ENCODE data around the gene MAN2B2.

Gene MAN2B2

GRCh38 chr4:6546681-6547447 lies 28.1 kb upstream of the MAN2B2 start:
- peak; percentile 75 for DNase-seq

GRCh38 chr4:6548201-6548881 lies 26.6 kb upstream of the MAN2B2 start:
- peak; percentile 38 for DNase-seq

GRCh38 chr4:6548882-6549230 lies 26.1 kb upstream of the MAN2B2 start:
- no peak for DNase-seq

DNA sequence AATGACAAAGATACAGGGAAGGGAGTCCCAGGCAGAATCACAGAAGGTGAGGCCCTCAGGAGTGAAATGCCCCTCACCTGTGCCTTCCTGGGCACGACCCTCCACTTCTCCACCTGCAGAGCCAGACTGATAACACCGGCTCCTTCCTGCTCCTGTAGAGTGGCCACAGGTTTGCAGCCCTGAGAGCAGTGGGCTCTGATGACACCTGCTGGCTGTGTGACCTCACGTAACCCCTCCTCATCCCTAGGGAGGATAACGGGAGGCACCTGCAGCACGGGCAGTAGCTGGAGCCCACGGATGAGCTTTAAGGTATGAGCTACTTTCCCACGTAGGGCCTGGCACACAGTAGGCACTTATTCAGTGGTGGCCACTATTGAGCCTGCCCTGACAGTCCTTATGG lies 25.5 kb upstream of the MAN2B2 start:
- no peak for DNase-seq

- no peak for DNase-seq
Measured at GRCh38 chr4:6549890-6550620, 24.9 kb upstream of the MAN2B2 start.

DNA sequence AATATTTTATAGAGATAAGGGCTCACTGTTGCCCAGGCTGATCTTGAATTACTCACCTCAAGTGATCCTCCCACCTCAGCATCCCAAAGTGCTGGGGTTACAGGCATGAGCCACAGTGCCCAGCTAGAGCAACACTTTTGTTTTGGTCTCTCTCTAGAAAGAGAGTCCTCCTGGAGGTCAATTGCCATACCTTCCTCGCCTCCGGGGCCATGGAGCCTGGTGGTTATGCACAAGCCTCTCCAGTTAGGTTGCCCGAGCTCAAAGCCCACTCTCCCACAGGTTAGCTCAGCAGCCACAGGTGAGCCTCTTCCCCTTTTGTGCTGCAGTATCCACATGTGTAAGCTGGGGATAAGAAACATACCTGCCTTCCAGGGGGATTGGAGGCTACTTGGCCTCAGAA lies 24.2 kb upstream of the MAN2B2 start:
- no peak for DNase-seq

DNA sequence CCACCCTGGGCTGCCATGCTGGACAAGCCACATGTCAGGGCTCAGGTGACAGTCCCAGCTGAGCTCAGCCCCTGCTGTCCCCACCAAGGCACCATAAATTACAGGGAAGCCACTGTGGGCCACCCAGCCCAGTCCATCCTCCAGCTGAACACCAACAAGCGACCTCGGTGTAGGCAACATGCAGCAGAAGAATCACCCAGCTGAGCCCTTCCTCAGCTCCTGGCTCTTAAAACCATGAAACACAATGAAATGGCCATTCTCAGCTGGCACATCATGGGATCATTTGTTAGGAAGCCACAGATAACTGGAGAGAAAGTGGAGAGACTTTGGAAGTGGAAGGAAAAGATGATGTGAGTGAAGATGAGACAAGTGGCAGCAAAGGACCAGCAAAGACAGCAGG lies 23.3 kb upstream of the MAN2B2 start:
- DNase-seq = no peak

DNA sequence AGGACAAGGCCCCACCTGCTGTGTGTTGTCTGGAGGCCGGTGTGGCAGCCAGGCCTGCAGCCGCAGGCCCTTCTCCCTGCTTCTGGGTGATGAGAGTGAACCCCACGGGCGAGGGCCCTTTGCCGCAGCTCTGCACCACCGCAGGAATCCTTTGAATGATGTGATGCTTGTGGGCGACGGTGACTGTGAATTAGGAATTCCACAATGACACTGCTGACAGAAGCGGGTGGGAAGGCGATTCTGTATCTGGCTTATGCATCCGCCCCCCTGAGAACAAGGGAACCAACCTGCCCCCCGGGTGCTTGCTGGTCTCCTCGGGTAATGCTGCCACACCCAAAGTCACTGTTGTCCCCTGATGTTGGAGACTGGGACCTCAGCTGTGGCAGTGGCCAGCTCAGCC lies 19.5 kb upstream of the MAN2B2 start:
- DNase-seq = no peak

- DNase-seq = no peak
Measured at GRCh38 chr4:6556263-6556662, 18.7 kb upstream of the MAN2B2 start.

DNA sequence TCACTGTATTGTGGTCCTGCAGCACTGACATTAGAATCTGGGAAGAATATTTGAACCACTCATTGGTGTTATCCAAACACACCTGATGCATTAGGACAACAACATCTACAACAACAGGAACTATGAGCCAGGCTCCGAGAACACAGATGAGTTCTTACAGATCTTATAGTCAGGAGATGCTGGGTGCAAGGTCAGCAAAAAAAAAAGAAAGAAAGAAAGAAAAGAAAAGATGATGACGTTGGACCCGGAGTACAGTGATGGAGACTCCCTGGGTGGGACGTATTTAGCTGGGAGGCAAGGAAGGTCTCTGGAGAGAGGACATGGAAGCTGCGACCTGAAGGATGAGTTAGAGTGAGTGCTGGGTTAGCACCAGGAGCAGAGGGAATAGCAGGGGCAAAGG lies 17.8 kb upstream of the MAN2B2 start:
- no peak for DNase-seq

DNA sequence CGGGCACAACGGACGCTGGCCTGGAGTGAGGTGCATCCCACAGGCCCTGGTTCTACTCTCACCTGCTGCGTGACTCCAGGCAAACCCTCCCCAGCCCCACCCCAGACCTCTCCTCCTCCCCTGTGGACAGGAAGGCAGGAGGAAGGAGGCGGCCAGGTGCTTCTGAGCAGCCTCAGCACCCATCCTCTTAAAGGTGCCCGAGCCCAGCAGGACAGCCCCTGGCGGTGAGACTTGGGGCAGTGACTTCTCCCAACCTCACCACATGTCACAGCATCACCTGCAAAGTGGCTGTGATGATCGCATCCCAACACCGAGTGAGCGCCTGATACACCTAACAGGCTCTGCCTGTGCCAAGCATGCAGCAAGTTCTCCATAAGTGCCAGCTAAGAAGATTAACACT lies 17.1 kb upstream of the MAN2B2 start:
- no peak for DNase-seq

- no peak for DNase-seq
Measured at GRCh38 chr4:6560416-6561172, 14.4 kb upstream of the MAN2B2 start.

DNA sequence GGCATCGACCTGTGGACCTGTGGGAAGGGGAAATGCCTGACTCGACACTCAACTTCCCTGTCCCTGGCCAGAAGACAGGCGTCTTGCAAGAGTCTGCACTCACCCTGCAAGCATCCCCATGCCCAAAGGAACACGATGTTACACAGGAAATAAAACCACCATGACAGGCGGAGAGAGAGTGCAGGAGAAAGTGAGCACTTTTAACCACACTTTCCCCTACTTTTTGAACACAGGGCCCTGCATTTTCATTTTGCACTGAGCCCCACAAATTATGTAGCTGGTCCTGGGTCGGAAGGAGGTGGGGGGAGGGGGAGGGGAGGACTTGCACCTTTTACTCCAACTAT lies 13.8 kb upstream of the MAN2B2 start:
- DNase-seq = no peak

DNA sequence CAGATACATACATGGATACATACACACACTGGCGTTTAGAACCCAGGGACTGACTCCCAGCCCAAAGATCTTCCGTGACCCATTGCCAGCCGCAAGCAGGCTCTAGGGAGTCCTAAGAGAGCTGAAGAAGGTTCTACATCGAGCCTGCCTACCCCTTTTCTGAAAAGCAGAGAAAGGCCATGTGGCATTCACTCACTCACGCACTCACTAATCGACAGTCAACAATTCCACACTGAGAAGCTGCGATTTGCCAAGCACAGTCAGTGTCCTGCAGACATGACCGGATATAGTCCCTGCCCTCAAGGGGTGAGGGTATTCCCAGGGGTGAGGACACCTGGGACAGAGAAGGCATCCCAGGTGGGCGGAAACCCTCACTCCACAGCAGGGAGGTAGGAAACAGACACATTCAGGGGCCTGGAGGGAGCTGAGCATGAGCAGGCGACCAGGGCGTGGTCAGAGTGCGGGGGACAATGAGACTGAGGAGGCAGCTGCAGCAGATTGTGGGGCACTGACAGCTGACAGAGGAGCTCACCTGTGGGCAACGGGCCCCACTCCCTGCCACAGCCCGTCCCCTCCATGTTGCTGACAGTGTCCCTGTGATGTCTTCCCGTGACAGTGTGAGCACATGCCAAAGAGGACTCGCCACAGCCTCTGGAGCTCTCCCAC lies 13.2 kb upstream of the MAN2B2 start:
- no peak for DNase-seq

DNA sequence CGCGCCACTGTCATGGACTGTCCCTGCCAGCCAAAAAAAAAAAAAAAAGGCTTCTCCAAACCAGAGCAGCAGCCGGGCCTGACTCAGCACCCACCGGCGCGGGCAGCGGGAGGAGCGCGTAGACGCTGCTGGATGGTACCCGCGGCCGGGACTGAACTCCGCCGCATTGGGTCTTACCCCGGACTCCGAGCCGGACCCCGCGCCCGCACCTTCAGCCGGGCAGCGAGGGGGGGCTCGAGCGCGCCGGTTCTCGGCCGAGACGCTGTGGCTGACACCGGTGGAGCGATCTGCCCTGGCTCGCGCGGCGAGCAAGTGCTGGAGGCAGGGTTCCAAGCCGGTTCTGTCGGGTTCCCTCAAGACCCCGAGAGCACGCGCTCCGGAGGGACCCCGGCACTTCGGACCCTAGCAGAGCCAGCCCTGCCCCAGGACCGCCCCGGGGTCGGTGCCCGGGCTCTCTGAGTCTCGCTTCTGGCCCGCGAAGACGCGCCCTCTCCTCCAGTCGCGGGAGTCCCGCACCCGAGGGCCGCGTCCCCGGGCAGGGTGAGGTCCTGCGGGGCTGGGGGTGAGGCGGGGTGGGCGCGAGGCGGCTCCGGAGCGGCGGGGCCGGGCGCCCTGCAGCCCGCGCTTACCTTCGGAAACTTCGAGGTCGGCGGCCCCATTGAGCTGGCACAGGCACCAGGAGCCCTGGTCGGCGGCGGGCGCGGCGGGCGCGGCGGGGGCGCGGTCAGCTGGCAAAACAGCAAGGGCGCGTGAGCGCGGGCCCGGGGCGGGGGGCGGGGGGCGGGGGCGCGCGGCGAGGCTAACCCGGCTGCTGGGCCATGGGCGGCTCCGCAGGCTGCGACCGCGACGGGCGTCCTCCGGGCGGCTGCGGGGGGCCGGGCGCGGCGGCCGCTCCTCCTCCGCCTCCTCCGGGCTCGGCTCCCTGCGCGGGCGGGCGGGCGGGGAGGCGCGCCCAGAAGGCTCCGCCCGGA lies 11.8 kb upstream of the MAN2B2 start:
- no peak for DNase-seq

DNA sequence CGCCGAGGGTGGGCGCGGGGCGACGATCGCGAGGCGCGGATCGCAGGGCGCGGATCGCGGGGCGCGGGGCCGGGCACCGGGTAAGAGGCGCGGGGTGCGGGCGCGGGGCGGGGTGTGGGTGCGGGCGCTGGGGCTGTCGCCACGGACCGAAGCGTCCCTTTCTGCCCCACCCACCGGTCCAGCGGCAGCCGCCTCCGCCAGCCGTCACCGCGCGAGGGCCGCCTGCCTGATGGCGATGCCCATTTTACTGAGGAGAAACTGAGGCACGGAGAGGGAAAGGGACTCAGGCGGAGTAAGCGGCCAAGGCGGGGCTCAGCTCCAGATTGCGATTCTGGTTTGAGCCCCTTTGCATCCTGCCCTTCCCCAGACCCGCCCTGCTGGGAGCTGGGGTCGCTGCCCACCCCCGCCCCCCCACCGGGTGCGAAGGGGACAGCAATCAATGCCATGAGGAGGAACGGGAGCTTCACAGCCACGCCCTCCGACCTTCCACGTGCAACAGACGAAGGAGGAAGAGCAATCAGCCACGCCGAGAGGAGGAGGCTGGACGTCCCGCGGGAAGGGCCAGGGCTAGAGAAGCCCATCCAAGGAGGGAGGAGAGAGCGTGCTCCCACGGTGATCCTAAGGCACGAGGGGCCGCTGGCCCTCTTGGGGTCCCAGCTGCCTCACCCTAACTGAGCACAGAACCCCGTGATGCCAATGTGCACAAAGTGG lies 10.9 kb upstream of the MAN2B2 start:
- DNase-seq = no peak

- no peak for DNase-seq
Measured at GRCh38 chr4:6565691-6566390, 9.1 kb upstream of the MAN2B2 start.

DNA sequence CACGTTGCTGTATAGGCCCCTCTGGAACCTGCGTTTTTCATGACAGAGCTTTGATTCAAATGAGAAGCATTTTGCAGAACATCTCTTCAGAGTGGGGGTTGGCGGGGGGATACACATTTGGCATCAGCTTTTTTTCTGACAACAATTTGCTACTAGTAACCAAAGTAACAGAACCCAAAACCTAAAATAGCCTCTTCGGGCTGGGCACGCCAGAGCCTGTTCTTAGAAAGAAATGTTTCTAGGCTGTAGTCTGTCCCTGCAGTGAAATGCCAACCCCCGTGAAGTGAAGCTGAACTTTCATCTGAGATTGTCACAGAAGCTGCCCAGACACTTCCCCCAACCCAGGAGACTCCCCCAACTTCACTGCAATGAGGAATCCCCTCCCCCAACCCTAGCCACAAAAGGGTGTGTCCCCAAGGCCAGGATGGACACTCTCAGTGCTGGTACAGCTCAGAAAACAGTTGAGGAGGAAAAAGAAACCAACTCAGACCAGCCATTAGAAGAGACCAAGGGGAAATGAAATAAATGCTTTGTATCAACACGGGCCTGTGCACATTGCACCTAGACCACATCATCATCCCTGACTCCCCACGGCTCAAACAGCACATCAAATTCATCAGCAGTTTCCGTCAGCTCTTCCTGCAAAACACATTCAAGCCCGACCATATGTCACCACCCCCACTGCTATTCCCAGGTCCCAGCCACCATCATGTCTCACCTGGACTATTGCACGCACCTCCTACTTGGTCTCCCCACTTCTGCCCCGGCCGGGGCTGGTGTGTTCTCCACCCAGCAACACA lies 8.4 kb upstream of the MAN2B2 start:
- peak; percentile 56 for DNase-seq

DNA sequence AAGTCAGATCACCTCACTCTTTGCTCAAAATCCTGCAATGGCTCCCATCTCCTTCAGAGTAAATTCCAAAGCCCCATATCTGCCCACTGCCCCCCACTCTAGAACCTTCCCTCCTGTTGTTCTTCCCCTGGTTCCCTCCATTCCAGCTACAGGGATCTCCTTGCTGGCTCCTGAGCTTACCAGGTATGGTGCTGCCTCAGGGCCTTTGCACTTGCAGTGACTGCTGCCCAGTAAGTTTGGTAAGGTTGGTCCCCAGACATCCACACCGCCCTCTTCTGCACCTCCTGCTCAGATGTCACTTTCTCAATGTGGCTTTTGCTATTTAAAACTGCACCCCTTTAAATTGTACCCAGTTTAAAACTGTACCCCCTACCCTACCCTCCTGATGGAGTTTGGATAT lies 7.8 kb upstream of the MAN2B2 start:
- no peak for DNase-seq

DNA sequence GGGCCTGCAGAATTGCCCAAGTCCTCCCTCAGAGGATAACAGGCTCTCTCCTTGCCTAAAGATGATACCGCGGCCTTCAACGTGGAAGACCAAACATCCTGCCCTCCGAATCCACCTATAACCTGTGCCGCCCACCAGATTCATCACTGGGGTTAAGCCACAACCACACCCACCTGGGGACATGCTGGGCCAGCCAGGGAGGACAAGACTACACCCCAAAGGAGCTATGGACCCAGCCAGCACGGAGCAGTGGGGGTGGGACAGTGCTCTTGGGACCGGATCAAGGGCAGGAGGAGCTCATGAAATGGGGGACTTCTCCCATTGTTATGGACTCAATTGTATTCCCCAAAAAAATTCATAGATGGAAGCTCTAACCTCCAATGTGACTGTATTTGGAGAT lies 6.8 kb upstream of the MAN2B2 start:
- no peak for DNase-seq
